ENCODE results near the gene MYOM3. TPM values are rescaled to one million over a fixed set of nuclear protein-coding genes. Genes with fewer than 3 reads are reported as not detected.

The MYOM3 gene
- total and polyA plus RNA-seq, 11 donors = 76.7 to 379 (median 288) TPM

GRCh38 chr1:24120965-24121364, 9.0 kb upstream of the MYOM3 start:
- peak in 2 of 4 donors; percentile 1 to 2 for ATAC-seq
- Histone ChIP-seq H3K9me3 (no peaks in the 10 kb centered on the region), H3K4me3 (no peak overlapping the region), H3K27ac (peak overlapping the region in 11 of 12 donors; percentile 20 to 83 (median 73)), H3K4me1 (peaks cover 0 to 23% (median 13%) of the 10 kb centered on the region in 12 donors), H3K36me3 (no peaks in the 10 kb centered on the region), H3K27me3 (peaks cover 0 to 5% (median 0%) of the 10 kb centered on the region in 9 donors)
- no peak for DNase-seq
- TF ChIP-seq CTCF (IDR thresholded peaks at IDR 0.05) (no peak), POLR2A (IDR thresholded peaks at IDR 0.05) (no peak)
- WGBS, 4 donors = 55 to 60% (median 58%) methylated on average over 3 of the region's 3 CpGs
- intact Hi-C loops (cut with DNase I) = no loop called here

- intact Hi-C loops (cut with DNase I) = no loop called here
- WGBS, 4 donors = 18 to 35% (median 25%) methylated on average over 10 to 17 of the region's 17 CpGs
- DNase-seq = peak in 4 of 5 donors; percentile 46 to 84 (median 64)
These were observed 8.2 kb upstream of the MYOM3 start for GRCh38 chr1:24119859-24120756.

GRCh38 chr1:24119489-24119858, 7.5 kb upstream of the MYOM3 start:
- TF ChIP-seq CTCF (IDR thresholded peaks at IDR 0.05) (no peak), POLR2A (IDR thresholded peaks at IDR 0.05) (no peak)
- ATAC-seq (no peak), DNase-seq (no peak)
- Histone ChIP-seq H3K4me3 (no peak overlapping the region), H3K27me3 (peaks cover 0 to 5% (median 0%) of the 10 kb centered on the region in 9 donors), H3K9me3 (no peaks in the 10 kb centered on the region), H3K4me1 (peaks cover 0 to 21% (median 13%) of the 10 kb centered on the region in 12 donors), H3K36me3 (no peaks in the 10 kb centered on the region), H3K27ac (peak overlapping the region in 10 of 12 donors; percentile 44 to 83 (median 74))
- intact Hi-C loops (cut with DNase I) = no loop called here
- WGBS, 4 donors = 69 to 77% (median 71%) methylated on average over 5 of the region's 5 CpGs

More at GRCh38 chr1:24119859-24120756, 8.2 kb upstream of the MYOM3 start:
- H3K36me3 ChIP-seq = no peaks in the 10 kb centered on the region
- peaks cover 0 to 21% (median 13%) of the 10 kb centered on the region in 12 donors for H3K4me1 ChIP-seq
- H3K27me3 ChIP-seq = peaks cover 0 to 5% (median 0%) of the 10 kb centered on the region in 9 donors
- no peak for TF ChIP-seq POLR2A (IDR thresholded peaks at IDR 0.05)
- TF ChIP-seq CTCF (IDR thresholded peaks at IDR 0.05) = no peak
- ATAC-seq = peak; percentile 82 to 85 (median 84)
- no peak overlapping the region for H3K4me3 ChIP-seq
- H3K9me3 ChIP-seq = no peaks in the 10 kb centered on the region
- H3K27ac ChIP-seq = peak overlapping the region in 11 of 12 donors; percentile 20 to 83 (median 73)

All from heart left ventricle (tissue), 16 donors.